CD4-positive, alpha-beta T cell treated with Interleukin-10 for 1 hour (primary cell): ENCODE results near the gene C11orf91.
"Not testable (repeated sequence)": the region's sequence is repeated elsewhere in the genome, so short reads cannot be mapped to it uniquely, and the experiment has no call there.

Source experiments
- DNase-seq: peaks from one replicate; pipeline ENCODE4 v3.0.0-alpha.2; 2020

C11orf91 gene

DNA sequence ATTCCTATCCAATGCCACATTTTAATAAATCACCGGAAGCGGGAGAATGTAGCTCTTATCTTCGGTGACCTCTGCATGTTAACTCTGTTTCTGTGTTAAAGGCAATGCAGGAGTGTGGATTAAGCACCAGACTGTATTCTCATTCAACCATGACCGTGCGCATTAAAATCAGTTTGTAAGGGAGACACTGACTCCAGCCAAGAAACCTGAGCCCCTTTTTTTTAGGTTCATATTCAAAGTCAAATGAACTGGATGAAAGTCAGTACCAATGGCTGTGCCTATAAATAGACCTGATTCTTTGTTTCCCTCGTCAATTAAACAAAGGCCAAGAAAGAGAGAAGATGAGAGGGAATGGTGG, 32.2 kb downstream of the C11orf91 start:
- no peak for DNase-seq

DNA sequence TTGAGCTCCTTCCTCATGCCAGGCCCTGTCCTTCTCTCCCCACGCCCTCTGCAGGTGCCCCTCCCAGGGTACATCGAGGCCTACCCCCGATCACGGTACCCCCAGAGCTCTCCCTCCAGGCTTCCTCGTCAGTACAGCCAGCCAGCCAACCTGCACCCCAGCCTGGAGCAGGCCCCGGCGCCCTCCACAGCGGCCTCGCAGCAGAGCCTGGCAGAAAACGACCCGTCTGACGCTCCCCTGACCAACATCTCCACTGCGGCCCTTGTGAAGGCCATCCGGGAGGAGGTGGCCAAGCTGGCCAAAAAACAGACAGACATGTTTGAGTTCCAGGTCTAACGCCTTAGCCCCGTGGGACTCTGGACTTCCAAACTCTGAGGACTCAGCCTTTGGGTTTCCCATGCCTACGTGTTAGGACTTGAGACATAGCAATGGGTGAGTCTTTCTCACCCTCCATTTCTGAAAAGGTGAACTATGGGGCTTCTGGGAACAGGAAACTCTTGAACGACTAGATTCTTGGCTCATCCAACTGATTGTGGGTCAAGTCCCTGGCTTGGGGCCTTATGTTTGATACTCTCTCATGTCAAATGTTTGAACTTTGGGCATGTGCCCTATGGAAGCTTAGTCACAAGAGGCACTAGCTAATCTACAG, 32.7 kb downstream of the C11orf91 start:
- no peak for DNase-seq

DNA sequence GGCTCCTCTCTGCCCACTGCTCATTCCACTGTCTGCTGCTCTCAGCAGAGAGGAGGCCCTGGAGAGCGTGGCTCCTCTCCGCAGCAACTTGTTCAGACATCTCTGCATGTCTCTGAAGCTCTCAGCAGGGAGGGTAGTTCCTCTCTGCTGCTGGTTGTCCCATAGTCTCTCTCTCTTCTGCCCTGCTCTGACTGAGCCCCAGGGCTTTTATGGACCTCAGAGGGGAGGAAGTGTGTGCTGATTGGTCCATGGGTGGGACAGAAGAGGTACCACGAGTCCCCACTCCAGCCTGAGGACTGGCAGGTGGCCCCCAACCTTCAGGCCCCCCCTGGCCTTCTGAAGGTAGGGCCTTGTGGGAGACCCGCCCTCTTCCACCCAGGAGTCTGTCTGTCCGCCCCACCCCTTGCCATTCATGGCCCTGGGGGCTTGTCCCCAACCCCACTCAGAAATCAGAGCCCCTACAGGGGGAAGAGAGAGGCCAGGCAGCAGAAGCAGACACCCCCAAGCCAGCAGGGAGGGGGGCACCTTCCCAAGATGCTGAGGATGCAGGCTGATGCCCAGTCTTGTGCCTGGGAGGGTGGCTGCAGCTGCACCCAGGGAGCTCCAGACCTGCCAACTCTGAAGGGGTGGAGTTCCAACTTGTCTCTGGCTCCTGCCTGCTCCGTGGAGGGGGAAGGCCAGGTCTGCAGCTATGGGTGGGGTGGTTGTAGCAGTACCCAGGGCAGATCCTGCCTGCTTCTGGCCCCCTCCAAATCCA, 35.1 kb downstream of the C11orf91 start:
- no peak for DNase-seq

DNA sequence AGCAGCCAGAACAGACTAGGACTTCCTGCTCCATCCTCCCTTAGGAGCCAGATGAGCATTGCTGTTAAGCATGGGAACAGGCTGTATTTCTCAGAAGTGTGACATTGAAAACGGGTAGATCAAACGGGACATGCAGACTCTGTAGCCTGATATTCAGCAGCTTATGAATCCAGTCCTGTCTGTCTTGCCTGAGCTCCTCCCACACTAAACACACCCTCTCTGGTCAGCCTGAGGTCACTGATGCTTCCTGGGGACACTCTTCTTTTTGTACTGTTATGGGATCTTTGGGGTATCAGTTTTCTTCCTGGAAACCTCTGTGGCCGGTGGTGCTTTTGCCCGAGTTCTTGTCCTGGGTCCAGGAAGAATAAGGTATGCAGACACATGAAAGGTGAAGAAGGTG, 35.8 kb downstream of the C11orf91 start:
- no peak for DNase-seq

DNA sequence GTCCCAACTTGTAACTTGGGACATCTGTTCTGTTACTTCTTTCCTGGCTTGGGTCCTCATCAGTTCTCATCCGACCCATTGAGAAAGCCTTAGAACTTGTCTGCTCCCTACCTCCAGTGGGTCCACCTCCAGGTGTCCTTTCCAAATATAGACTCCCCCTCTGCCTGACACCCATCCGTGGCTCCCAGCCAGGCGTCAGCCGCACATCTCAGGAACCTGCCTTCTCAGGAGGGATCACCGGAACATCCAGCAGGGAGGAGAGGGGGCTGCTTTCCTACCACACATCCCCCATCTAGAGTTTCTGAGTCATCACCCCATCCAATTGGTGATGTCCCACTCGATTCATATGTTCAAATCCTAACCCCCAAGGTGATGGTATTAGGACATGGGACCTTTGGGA, 36.5 kb downstream of the C11orf91 start:
- no peak for DNase-seq

DNA sequence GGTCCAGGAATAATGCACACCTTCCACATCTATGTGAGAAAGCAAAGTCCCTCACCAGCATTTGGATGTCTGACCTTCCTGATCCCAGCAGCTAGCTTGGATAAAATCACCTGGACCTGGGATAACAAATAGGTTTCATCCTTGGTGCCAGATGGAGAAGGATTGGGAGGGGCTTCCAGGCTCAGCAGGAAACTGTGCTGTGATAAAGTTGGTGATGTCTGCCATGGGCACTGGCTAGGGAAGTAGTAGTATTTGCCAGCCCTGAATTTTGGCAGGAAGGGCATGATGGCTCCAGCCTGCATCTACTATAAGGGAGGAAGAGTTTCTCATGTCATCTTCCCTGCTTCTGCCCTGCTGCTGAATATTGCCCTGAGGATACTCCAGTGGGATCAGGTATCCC, 37.5 kb downstream of the C11orf91 start:
- no peak for DNase-seq

DNA sequence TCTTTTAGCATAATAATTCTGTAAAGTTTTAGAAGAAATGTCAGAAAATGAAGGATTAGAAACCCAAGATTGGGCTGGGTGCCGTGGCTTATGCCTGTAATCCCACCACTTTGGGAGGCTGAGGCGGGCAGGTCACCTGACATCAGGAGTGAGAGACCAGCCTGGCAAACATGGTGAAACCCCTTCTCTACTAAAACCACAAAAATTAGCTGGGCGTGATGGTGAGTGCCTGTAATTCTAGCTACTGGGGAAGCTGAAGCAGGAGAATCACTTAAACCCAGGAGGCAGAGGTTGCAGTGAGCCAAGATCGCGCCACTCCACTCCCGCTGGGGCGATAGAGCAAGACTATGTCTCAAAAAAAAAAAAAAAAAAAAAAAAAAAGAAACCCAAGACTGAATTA, 39.1 kb downstream of the C11orf91 start:
- DNase-seq, result not testable (repeated sequence)

DNA sequence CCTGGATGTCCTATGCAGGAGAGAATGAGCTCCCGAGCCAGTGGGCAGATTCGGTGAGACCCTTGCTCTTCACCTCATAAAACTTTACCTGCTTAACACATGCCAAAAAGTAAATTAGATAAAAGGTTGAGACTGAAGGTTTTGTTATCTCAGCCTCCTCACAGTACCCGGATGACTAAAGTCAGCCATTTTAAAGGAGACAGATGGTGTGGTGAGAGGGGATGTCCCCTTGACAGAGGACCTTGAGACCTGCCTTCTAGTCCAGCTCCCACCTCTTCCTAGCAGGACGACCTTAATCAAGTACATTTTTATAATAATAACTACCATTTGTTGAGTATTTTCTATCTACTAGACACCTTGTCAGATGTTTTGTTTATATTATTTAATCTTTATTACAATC, 39.7 kb downstream of the C11orf91 start:
- no peak for DNase-seq

DNA sequence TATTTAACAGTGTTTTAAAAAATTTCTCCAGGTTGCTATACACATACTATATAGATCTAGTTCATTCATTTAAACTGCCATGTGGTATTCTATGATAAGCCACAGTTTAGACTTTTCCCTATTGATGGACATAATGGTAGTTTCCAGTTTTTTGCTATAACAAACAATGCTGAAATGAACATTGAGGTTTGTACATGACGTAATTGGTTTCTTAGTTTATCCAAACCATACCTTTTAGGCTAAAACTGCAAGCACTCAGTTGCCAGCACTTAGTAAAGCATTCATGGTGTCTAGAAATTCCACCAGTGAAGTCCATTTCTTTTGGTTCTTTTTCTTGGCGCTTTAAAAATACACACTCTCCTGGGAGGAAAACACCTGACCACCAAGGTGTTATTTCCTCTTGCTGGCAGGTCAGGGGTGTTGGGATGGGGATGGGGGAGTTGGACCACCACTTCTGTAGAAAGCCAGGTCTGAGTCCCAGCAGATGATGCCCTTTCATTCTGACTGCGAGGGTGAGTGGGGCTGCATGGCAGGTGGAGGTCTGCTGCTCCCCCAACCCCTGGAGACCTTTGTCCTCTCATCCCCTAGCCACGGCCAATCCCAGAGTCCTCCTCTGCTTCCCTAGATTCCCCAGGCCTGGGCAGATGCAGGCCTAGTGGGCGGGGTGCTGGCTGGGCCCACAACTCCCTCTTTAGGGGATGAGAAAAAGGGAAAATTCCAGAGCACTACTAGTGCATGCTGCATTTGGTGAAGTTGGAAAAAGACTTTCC, 41.1 kb downstream of the C11orf91 start:
- no peak for DNase-seq

DNA sequence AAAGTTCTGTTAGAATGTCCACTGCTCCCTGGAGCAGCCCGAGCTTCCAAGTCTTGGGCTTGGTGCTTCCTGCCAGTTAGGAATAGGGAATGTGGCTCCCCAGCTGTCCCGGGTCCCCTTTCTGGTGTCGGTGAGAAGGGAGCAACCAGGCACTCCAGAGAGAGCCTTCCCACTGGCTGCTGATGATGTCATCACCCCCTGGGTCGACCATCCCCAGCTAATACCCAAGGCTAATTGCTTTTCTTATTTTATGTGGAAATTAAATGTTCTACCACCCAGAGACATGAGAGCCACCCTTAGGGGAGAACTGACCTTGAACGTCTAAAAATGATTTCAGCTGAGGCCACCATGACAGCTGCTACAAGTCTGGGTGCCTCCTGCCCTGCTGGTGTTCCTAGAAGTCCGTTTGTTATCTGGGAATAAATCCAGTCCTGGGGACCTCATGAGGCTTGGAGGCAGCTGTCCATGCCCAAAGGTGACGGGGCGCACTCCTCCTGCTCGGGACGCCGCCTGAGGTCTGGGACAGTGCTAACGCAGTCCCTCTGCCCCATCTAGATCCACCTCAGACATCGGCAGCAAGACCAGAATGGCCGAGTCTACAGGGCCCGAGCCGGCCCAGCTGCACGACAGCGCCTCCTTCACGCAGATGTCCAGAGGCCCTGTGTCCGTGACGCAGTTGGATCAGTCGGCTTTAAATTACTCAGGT, 42.3 kb downstream of the C11orf91 start:
- DNase-seq, result no peak

DNA sequence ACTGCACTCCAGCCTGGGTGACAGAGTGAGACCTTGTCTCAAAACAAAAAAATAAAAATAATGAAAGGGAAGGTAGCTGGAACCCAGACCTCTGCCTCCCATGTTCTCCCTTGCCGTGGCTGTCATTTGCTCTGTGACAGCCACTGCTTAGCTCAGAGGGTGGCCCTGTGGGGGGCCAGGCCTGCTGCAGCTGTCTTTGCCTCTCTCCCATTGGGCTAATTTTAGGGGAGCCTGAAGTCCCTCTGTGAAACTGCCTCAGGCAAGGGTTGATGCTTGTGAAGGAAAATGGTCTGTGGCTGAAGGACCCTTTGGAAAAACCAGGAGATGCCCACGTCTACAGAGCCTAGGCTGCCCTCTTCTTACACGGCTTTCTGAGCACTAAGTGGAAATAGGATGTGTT, 42.9 kb downstream of the C11orf91 start:
- DNase-seq, result no peak

DNA sequence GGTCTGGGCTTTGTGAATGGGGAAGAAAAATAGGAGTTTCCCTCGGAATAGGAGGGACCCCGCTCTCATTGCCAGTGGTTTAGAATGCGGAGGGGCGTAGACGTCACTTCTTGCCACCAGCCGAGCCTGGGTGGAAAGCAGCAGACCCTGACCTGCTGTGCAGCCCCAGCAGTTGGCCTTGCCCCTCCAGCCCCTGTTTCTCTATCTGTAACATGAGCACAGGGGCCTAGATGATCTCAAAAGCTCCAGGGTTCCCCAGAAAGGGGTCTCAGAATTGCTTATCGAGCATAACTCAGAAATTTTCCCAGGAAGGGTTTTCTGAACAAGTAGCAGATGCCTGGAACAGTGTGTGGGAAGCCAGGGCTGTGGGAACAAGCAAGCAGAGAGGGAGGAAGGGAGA, 43.9 kb downstream of the C11orf91 start:
- DNase-seq, result no peak

DNA sequence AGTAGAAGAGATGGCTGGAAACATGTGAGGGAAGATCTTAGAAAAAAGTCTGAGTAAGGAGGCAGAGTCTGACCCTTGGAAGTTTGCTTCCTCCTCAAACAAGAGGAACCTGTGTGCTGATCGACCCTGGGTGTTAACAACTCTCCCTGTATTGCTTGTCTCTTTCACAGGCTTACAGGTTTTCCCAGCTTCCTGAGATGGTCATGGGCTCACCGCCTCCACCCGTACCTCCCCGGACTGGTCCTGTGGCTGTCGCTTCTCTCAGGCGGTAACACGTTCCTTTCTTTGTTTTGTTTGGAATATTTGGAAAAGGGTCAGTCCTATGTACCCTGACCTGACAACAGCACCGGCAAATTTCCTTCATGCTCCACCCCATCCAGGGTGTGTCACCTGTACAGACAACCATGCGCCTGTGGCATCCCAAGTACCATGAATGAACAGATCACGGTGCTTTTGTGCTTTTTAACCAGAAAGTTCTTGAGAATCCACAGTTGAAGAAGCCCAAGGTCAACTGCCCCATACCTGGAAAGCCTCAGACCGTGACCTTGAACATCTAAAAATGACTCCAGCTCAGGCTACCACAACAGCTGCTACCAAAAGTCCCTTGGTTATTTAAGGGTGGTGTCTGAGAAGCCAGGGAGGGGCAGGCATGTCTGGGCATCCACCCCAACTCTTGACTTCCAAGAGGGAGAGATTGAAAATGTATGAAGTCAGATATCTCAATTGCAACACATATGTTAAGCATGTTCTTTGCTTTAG, 44.6 kb downstream of the C11orf91 start:
- no peak for DNase-seq

DNA sequence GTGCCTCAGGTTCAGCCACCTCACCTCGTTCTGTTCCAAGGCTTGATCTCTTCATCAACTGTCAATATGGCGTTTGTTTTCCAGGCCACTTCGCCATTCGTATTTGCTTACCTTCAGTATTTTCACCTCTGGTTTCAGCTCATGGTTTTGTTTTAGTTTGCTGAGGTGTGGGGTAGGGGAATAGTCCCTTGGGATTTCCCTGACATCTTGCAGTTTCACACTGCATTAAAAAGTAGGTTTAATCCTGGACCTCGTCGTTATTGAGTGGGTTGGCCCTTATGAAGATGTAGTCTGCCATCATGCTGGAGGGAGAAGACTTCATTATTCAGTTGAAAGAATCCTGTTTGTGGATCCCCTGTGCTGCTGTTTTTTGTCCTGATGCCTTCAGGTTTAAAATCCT, 46.0 kb downstream of the C11orf91 start:
- no peak for DNase-seq

DNA sequence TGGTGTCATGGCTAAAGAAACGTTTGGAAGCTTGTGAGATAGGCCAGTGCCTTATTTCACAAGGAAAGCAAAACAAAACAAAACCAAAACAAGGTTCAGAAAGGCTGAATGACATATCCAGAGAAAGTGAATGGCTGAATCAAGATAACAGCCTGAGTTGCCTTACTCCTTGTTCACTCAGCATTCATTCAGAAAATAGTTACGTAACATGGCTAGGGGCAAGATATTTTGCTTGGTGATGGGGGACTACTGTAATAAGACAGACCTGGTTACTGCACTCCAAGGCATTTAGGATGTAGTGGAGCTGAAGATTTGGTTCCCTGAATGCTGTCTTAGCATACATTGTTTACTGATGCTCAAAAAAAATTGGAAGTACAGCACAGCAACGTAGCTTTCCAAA, 47.7 kb downstream of the C11orf91 start:
- DNase-seq, result no peak

DNA sequence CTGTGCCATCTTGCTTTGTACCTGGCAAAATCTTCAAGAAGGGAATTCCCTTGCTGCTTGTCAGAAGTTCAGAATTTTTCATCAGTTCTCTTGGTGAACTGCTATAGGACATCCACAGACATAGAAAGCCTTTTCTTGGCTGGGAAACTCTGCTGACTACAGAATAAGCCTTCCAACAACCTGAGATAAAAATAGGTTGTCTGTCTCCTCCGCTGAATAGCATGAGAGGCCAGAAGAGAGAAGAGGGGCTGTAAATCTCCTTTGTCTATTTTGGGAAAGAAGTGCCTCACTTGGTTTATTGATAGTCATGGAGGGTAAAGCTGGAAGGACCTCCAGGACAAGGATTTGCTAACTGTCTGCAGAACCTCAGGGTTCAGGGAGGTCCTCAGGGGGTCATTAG, 48.2 kb downstream of the C11orf91 start:
- no peak for DNase-seq

DNA sequence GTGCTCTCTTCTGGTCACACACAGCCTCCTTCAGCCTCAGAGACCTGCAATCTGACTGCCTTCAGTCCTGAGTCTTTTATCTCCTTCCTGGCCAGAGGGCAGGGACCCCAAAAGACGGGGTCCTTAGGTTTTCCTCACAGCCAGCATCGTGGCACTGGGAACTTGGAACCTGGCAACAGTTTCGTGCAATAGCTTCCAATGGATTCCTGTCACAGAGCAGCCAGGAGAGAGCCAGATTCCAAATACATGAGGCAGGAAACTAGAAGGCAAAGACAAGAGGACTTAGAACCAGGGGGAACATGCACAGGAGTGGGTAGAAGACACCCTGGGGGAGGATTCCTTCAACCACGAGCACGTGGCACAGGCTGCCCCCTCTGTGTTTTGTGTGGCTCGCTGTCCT, 48.6 kb downstream of the C11orf91 start:
- no peak for DNase-seq

DNA sequence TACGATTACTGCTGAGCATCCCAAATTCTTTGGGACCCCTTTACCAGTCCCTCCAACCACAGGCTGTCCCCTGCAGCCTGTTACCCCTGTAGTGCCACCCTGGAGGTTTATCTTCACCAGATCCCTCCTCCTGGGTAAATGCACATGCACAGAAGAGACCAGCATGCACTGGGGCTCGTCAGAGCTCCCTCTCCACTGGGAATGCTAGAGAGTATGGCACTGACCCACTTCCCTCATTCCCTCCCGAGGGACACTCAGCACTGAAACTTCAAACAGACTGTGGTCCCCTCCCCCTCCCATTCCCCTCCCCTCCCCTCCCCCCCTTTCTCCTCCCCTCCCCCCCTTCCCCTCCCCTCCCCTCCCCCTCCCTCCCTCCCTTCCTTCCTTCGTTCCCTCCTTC, 49.1 kb downstream of the C11orf91 start:
- no peak for DNase-seq

DNA sequence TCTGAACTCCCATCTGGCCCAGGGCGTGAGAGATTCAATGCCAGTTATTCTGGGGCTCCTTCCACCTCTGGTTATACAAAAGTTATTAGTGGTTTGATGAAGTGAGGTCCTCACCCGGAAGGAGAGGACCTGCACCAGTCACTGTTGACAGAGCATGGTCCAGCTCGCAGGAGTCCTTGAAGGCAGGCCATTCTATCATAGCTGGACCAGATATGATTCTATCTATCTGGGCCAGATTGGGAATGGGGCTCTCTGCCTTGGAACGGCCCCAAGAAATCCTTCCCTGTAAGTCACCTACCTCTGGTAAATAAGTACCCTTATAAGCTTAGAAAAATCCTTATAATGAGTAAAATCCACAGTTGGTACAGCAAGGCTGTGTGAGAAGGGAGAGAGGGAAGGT, 50.7 kb downstream of the C11orf91 start:
- no peak for DNase-seq
